GM18870 (cell line): ENCODE results near the gene UGT2B15.
A peak's percentile ranks its signal among the peaks of the same experiment; 100 is the strongest.
"Not testable (repeated sequence)": the region's sequence is repeated elsewhere in the genome, so short reads cannot be mapped to it uniquely, and the experiment has no call there.

ENCODE experiments used
- ATAC-seq: cut with Tn5 transposase; IDR thresholded peaks from one replicate; pipeline ENCODE4 v1.9.1; 2021; ENCODE audit warnings: moderate library complexity; ENCODE audit not compliant: unreplicated experiment

Gene UGT2B15

GRCh38 chr4:68670479-68670939, at the start of gene UGT2B15:
TSS of gene UGT2B15 (minus strand) at chr4:68670652. CDS start at chr4:68670618, 34 bp downstream.
- ATAC-seq, result not testable (repeated sequence)

DNA sequence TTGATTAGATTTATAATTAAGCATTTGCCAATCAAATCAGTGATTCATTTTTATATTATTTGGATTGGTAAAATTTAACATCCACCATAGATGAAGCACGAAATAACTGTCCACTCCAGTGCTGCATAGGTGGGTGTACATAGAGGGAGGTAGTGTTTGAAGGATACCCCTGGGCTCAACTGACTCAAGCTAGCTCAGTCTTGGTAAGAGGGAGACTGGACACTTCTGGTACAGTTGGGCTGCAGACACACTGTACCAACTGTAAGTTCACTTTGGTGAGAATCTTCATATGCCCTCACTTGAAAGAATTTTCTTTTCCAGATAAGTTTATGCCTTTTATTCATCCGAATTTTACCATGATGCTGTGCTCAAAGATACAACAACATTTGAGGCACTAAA, 48.6 kb upstream of the UGT2B15 start:
- no peak for ATAC-seq

DNA sequence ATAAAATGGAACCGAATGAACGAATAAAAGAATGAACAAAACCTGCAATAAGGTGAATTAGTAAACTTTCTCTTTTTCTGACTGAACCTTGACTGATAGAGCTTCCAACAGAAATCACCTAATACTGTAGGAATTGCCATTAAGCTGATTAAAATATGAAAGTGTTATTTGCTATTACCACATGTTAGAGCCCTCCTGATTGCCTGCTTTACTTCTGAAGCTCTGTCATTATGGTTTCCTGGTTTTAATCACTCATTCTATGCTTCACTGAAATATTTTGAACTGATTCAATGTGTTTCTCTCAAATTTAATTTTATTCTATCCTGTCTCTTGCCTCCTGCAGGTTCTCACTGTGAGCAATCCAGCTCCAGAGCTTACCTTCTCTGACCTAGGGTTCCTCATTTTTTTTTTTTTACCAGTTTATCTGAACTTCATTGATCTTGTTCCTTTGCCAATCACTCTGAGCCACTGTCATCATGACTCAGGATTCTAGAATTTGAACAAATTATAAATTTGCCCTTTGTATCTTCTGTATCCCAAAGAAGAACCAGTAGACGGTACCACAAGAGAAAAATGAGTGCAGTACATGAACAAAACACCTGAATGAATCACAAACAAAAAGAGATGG, 48.1 kb upstream of the UGT2B15 start:
- peak; percentile 37 for ATAC-seq

DNA sequence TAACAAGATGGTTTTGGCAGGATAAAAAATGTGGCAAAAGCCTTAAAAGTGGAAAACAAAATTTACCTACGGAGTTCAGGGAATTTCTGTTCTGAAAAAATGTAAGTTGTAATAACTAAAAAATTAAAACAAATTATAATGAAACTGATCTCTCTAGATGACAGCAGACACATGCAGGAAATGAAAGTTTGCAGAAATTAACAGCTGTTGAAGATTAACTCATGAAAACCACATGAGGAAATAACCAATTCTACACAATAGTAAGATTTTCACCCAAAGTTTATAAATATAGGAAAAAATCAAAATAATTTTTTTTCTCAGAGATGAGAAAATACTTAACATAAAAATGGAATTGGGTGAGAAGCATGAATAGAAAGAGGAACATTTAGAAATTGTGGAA, 47.5 kb upstream of the UGT2B15 start:
- peak; percentile 85 for ATAC-seq

DNA sequence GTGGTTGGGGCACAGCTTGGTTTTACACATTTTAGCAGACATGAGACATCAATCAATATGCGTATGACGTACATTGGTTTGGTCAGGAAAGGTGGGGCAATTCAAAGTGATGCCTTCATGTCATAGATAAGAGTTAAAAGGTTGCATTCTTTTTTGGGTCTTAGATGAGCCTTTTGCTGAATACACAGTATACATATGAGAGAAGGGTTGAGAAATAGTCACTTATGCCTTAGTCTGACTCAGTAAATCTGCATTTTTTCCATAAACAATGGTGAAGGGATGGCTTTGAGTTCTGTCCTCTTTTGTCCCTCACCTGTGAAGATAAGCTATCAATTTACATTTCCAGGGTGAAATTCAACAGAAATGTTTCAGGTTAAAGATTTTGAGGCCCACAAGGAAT, 43.9 kb upstream of the UGT2B15 start:
- no peak for ATAC-seq

DNA sequence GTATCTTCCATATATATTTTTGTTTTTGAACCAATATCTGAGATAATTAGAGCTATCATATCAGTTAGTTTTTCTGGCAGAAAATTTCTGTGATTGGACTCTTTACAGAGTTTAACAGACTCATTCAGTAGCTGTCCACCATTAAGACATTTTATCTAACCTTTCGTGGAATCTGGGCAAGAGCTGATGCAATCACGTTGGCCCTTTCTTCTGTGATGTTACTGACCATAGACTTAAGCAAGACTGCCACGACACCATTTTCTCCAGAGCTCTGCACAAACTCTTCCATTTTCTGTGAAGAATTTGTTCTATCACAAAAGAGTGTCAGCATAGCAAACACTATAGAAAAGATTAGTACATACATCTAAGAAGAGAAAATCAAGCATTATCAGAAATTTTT, 41.8 kb upstream of the UGT2B15 start:
- ATAC-seq, result no peak

DNA sequence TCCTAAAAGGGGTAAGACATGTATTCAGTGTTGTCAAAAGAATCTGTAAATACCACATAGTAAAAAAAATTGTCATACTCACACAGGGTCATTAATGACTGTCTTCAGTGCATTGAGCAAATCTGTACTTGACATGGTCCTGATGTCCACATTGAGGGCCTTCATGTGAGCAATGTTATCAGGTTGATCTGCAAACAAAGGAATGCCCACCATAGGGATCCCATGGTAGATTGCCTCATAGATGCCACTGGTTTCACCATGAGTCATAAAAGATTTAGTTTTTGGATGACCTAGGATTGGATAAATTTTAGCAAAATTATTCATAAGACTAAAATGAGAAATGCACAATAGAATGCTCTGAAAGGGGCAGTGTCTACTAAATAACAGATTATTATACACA, 38.1 kb upstream of the UGT2B15 start:
- ATAC-seq, result no peak

- ATAC-seq, result not testable (repeated sequence)
Measured at GRCh38 chr4:68703168-68703567, 32.7 kb upstream of the UGT2B15 start.

DNA sequence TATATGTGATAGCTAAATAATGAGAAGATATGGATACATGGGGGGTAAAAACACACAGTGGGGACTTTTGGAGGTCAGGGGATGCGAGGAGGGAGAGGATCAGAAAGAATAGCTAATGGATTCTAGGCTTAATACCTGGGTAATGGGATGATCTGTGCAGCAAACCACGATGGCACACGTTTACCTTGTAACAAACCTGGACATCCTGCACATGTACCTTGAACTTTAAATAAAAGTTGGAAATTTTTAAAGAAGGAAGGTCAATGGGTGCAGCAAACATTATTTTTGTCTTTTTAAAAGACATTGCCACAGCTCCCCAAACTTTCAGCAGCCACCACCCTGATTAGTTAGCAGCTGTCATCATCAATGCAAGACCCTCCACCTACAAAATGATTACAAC, 29.7 kb upstream of the UGT2B15 start:
- ATAC-seq, result no peak

- ATAC-seq, result no peak
Measured at GRCh38 chr4:68693325-68694075, 23.0 kb upstream of the UGT2B15 start.

- ATAC-seq, result no peak
Measured at GRCh38 chr4:68691186-68691585, 20.7 kb upstream of the UGT2B15 start.

DNA sequence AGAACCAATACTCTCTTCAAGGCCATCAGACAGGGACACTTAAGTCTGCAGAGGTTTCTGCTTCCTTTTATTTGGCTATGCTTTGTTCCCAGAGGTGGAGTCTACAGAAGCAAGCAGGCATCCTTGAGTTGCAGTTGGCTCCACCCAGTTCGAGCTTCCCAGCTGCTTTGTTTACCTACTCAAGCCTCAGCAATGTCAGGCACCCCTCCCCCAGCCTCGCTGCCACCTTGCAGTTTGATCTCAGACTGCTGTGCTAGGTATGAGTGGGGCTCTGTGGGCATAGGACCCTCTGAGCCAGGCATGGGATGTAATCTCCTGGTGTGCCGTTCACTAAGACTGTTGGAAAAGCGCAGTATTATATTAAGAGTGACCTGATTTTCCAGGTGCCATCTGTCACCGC, 12.6 kb upstream of the UGT2B15 start:
- ATAC-seq, result no peak

- ATAC-seq, result not testable (repeated sequence)
Measured at GRCh38 chr4:68681298-68681697, 10.8 kb upstream of the UGT2B15 start.

- ATAC-seq, result no peak
Measured at GRCh38 chr4:68673143-68673542, 2.7 kb upstream of the UGT2B15 start.

- ATAC-seq, result not testable (repeated sequence)
Measured at GRCh38 chr4:68671217-68671616, 765 bp upstream of the UGT2B15 start.

DNA sequence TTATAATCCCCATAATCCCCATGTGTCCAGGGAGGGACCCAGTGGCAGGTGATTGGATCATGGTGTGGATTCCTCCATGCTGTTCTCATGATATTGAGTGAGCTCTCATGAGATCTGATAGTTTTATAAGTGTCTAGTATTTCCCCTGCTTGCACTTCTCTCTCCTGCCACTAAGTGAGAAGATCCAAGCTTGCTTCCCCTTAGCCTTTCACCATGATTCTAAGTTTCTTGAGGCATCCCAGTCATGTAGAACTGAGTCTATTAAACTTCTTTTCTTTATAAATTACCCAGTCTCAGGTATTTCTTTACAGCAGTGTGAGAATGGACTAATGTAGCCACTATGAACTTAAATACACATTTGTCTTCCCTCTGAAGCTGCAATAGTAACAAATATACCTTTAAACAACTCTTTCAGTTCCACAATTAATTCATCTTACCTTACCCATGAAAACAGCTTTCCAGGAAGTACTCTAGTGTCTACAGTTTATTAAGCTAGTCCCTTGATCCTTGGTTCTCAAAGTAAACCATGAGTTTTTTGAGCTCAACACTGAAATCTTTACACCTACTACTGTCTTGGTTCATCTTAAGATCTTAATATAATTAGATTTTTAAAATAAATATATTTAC, 1.8 kb downstream of the UGT2B15 start:
- ATAC-seq, result not testable (repeated sequence)

DNA sequence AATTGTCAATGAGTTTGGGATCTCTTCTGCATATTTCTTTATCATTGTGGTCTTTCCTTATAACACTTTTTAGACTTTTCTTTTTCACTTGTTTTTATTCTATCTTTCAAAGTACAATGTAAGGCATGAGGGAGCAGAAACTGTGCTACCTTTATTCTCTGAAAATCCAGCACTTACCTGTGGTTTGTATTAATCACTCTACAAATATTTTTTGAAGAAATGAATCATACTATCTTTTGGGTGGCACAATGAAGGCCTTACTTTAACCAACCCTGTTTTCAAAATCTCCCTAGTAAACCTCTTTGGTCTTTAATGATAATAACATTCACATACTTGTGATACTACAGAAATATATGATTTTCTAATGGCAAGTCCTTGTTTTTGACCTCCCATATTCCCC, 2.9 kb downstream of the UGT2B15 start:
- not testable (repeated sequence) for ATAC-seq

DNA sequence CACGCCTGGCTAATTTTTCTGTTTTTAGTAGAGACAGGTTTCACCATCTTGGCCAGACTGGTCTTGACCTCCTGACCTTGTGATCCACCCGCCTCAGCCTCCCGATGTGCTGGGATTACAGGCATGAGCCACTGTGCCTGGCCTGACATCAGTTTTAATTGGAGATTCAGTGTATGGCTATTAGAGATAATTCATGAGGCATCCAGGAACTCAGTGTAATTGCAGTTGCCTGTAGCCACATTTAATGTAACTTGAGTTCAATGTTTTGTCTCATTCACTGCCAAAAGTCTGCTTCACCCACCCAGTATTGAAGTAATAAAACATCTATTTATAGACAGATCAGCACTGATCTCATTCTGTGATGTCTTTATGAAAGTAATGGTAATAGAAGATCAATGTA, 5.7 kb downstream of the UGT2B15 start:
- not testable (repeated sequence) for ATAC-seq

- ATAC-seq, result peak; percentile 62
Measured at GRCh38 chr4:68662836-68663574, 7.4 kb downstream of the UGT2B15 start.

DNA sequence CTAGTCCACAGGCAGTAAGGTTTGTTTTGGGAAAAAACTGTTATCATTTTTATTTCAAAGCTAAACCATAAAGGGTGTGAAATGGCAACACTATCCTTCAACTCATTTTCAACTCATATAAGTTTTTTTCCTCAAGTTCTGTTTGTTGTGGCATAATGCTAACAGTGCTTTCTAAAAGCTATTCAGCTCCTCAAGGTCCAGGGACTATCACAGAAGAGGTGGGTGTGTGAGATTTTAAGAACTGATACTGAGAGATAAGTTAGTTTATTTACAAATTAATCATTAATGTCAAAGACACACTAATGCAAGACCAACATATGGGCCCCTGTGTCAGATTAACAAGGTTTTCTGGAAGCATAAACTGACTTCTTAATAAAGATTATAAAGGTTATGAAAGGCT, 11.8 kb downstream of the UGT2B15 start:
- no peak for ATAC-seq

GRCh38 chr4:68657022-68657594, 13.3 kb downstream of the UGT2B15 start:
- ATAC-seq, result peak; percentile 66
